GM08714 (cell line): ENCODE results near the gene SRRM3.
A peak's percentile ranks its signal among the peaks of the same experiment; 100 is the strongest.
"Not testable (repeated sequence)": the region's sequence is repeated elsewhere in the genome, so short reads cannot be mapped to it uniquely, and the experiment has no call there.

ENCODE experiments used
- H3K4me3 ChIP-seq: fragments of 200-500 bp; sonication (Bioruptor generic); 2 replicates; pipeline ENCODE4 v1.5.1; 2014; ENCODE audit warnings: mild to moderate bottlenecking, low read length, inconsistent platforms
- ZNF274 ChIP-seq: IDR thresholded peaks from 2 replicates; pipeline ENCODE4 v1.6.1; 2012; ENCODE audit warnings: mild to moderate bottlenecking, low read depth, low read length

Gene SRRM3

GRCh38 chr7:76294344-76295024, 92.8 kb downstream of the SRRM3 start:
- no peak overlapping the region for H3K4me3 ChIP-seq
- no peak for TF ChIP-seq ZNF274

GRCh38 chr7:76296743-76297740, 95.3 kb downstream of the SRRM3 start:
- no peak overlapping the region for H3K4me3 ChIP-seq
- no peak for TF ChIP-seq ZNF274

GRCh38 chr7:76300166-76300731, 98.6 kb downstream of the SRRM3 start:
- H3K4me3 ChIP-seq, result no peak overlapping the region
- TF ChIP-seq ZNF274, result no peak

- H3K4me3 ChIP-seq, result no peak overlapping the region
- no peak for TF ChIP-seq ZNF274
Measured at GRCh38 chr7:76301000-76301399, 99.3 kb downstream of the SRRM3 start.

- no peak for TF ChIP-seq ZNF274
- H3K4me3 ChIP-seq, result peak within 1 kb of the TSS; percentile 75
Measured at GRCh38 chr7:76302347-76303201, 100.9 kb downstream of the SRRM3 start, which contains the start of gene HSPB1. TSS of gene HSPB1 (plus strand) at chr7:76302673. CDS start at chr7:76302713, 40 bp downstream.

GRCh38 chr7:76303202-76304147, 101.8 kb downstream of the SRRM3 start:
- no peak for TF ChIP-seq ZNF274
- peak overlapping the region; percentile 75 for H3K4me3 ChIP-seq

- no peak overlapping the region for H3K4me3 ChIP-seq
- no peak for TF ChIP-seq ZNF274
Measured at GRCh38 chr7:76304888-76305375, 103.2 kb downstream of the SRRM3 start.

- not testable (repeated sequence) for H3K4me3 ChIP-seq
Measured at GRCh38 chr7:76308874-76309273, 107.2 kb downstream of the SRRM3 start.

- H3K4me3 ChIP-seq, result not testable (repeated sequence)
Measured at GRCh38 chr7:76309341-76310101, 107.8 kb downstream of the SRRM3 start.

GRCh38 chr7:76310102-76310957, 108.6 kb downstream of the SRRM3 start:
- no peak for TF ChIP-seq ZNF274
- no peak overlapping the region for H3K4me3 ChIP-seq

GRCh38 chr7:76311838-76312237, 110.1 kb downstream of the SRRM3 start:
- not testable (repeated sequence) for H3K4me3 ChIP-seq
